ENCODE data around the gene CDK19.
"Not testable (repeated sequence)": the region's sequence is repeated elsewhere in the genome, so short reads cannot be mapped to it uniquely, and the experiment has no call there.

Gene CDK19

DNA sequence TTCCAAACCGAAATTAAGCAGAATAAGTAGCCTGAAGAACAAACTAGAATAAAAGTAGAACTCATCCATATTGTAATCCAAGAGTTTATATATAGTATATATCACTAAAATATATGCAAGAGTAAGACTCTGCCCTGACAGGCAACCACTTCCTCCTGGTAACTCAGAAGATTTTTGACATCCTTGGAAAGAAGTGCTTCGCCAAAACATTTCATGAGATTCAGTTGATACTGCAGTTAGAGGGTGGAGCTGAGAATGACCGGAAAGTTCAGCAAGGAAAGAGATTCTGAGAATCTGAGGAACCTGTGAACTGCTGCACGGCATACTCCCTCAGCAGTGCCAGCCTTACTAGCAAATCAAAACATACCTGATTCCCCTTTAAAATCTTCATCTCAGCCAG, 79.6 kb downstream of the CDK19 start:
- Histone ChIP-seq H3K27ac (ENCODE audit: low read depth, low read length) (no peak overlapping the region), H3K27me3 (ENCODE audit: insufficient read depth, low read length) (no peaks in the 10 kb centered on the region), H3K79me2 (ENCODE audit: control insufficient read depth, insufficient read depth, low read length, unreplicated experiment) (no peaks in the 10 kb centered on the region), H3K36me3 (ENCODE audit: insufficient read depth, low read length) (no peaks in the 10 kb centered on the region), H2AFZ (ENCODE audit: low read length, unreplicated experiment) (no peak overlapping the region), H3K4me3 (ENCODE audit: low read depth, low read length) (no peak overlapping the region), H3K4me1 (ENCODE audit: control insufficient read depth, insufficient read depth, low read length, unreplicated experiment) (no peaks in the 10 kb centered on the region)

DNA sequence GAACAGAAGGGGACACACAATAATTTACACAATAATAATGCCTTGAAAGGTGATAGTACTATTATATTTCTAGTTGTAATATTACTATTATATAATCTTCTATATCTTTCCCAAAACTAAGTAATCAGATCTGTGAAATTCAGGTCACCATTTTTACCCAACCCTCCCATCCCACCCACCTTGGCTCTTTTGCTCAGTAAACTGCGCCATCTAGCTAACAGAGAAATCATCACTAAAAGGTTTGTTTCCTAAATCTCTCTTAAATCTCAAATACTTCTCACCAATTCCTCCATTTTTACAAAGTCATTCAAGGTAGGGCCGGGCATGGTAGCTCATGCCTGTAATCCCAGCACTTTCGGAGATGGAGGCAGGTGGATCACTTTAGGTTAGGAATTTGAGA, 83.4 kb downstream of the CDK19 start:
- no peaks in the 10 kb centered on the region for H3K36me3 ChIP-seq (ENCODE audit: insufficient read depth, low read length)

DNA sequence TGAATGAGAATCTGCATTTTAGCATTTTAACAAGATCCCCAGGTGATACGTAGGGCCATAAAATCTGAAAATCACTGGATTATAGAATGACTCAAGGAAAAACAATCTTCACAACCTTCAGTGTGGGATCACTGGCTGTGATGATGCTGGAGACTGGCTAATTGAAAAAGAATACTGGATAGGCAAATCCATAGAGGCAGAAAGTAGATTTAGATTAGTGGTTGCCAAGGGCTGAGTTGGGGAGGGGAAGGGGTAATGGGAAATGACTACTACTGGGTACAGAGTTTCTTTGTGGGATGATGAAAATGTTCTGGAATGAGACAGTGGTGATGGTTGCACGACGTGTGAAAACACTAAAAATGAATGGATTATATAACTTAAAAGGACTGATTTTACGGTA, 84.1 kb downstream of the CDK19 start:
- Histone ChIP-seq H3K27ac (ENCODE audit: low read depth, low read length) (no peak overlapping the region), H2AFZ (ENCODE audit: low read length, unreplicated experiment) (no peak overlapping the region), H3K27me3 (ENCODE audit: insufficient read depth, low read length) (no peaks in the 10 kb centered on the region), H3K4me3 (ENCODE audit: low read depth, low read length) (no peak overlapping the region), H3K36me3 (ENCODE audit: insufficient read depth, low read length) (no peaks in the 10 kb centered on the region), H3K79me2 (ENCODE audit: control insufficient read depth, insufficient read depth, low read length, unreplicated experiment) (no peaks in the 10 kb centered on the region), H3K4me1 (ENCODE audit: control insufficient read depth, insufficient read depth, low read length, unreplicated experiment) (no peaks in the 10 kb centered on the region)

More for the DNA sequence above, 83.4 kb downstream of the CDK19 start:
- Histone ChIP-seq H3K27me3 (ENCODE audit: insufficient read depth, low read length) (no peaks in the 10 kb centered on the region), H3K4me1 (ENCODE audit: control insufficient read depth, insufficient read depth, low read length, unreplicated experiment) (no peaks in the 10 kb centered on the region), H2AFZ (ENCODE audit: low read length, unreplicated experiment) (no peak overlapping the region), H3K79me2 (ENCODE audit: control insufficient read depth, insufficient read depth, low read length, unreplicated experiment) (no peaks in the 10 kb centered on the region), H3K27ac (ENCODE audit: low read depth, low read length) (no peak overlapping the region), H3K4me3 (ENCODE audit: low read depth, low read length) (no peak overlapping the region)

DNA sequence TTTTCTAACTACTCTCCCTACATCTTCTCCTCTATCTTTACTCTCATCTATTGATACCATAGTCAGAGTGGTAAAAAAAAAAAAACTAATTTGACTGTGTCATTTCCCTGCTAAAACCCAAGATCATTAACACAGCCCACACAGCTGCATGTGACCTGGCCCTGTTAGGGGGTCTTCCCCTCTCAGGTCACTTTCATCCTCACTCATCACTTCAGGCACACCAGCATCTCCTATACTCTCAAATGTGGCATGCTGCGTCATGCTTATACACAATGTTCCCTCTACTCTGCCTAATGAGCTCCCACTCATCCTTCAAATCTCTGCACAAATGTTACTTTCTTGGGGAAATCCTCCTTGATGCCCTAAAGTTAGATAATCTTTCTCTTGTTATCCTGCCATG, 86.8 kb downstream of the CDK19 start:
- H2AFZ ChIP-seq (ENCODE audit: low read length, unreplicated experiment): no peak overlapping the region
- H3K4me3 ChIP-seq (ENCODE audit: low read depth, low read length): no peak overlapping the region
- H3K27ac ChIP-seq (ENCODE audit: low read depth, low read length): no peak overlapping the region
- no peaks in the 10 kb centered on the region for H3K27me3 ChIP-seq (ENCODE audit: insufficient read depth, low read length)
- no peaks in the 10 kb centered on the region for H3K4me1 ChIP-seq (ENCODE audit: control insufficient read depth, insufficient read depth, low read length, unreplicated experiment)
- H3K36me3 ChIP-seq (ENCODE audit: insufficient read depth, low read length): no peaks in the 10 kb centered on the region
- H3K79me2 ChIP-seq (ENCODE audit: control insufficient read depth, insufficient read depth, low read length, unreplicated experiment): no peaks in the 10 kb centered on the region

DNA sequence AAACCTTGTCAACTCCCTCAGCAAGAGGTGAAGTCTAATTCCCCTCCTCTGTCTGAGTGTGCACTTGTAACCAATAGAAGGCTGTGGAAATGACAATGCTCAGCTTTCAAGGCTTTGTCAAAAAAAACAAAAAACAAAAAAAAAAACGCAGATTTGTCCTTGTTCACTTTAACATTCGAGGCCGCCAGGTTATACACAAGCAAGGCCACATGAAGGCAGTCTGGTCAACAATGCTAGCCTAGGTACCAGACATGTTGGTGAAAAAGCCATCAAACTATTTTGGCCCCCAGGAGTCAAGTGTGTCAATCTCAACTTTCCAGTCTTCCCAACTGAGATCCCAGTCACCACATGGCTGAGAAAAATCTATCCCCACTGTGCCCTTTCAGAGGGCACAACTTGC, 92.3 kb downstream of the CDK19 start:
- no peaks in the 10 kb centered on the region for H3K79me2 ChIP-seq (ENCODE audit: control insufficient read depth, insufficient read depth, low read length, unreplicated experiment)
- H3K27ac ChIP-seq (ENCODE audit: low read depth, low read length): no peak overlapping the region
- no peaks in the 10 kb centered on the region for H3K27me3 ChIP-seq (ENCODE audit: insufficient read depth, low read length)
- no peak overlapping the region for H3K4me3 ChIP-seq (ENCODE audit: low read depth, low read length)
- H2AFZ ChIP-seq (ENCODE audit: low read length, unreplicated experiment): no peak overlapping the region
- no peaks in the 10 kb centered on the region for H3K36me3 ChIP-seq (ENCODE audit: insufficient read depth, low read length)
- H3K4me1 ChIP-seq (ENCODE audit: control insufficient read depth, insufficient read depth, low read length, unreplicated experiment): no peaks in the 10 kb centered on the region

- Histone ChIP-seq H3K4me3 (ENCODE audit: low read depth, low read length) (no peak overlapping the region), H3K79me2 (ENCODE audit: control insufficient read depth, insufficient read depth, low read length, unreplicated experiment) (no peaks in the 10 kb centered on the region), H3K27me3 (ENCODE audit: insufficient read depth, low read length) (no peaks in the 10 kb centered on the region), H3K27ac (ENCODE audit: low read depth, low read length) (no peak overlapping the region), H3K4me1 (ENCODE audit: control insufficient read depth, insufficient read depth, low read length, unreplicated experiment) (no peaks in the 10 kb centered on the region), H3K36me3 (ENCODE audit: insufficient read depth, low read length) (no peaks in the 10 kb centered on the region), H2AFZ (ENCODE audit: low read length, unreplicated experiment) (no peak overlapping the region)
Observed at GRCh38 chr6:110720066-110720465, 95.2 kb downstream of the CDK19 start.

DNA sequence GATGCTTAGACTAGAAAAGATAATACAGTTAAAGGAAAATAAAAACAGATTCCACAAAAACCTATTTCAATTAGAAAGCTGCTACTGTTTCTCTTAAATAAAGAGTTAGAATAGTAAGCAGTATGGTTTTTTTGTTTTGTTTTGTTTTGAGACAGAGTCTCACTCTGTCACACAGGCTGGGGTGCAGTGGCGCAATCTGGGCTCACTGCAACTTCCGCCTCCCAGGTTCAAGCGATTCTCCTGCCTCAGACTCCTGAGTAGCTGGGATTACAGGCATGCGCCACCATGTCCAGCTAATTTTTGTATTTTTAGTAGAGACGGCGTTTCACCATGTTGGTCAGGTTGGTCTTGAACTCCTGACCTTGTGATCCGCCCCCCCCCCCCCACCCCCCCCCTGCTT, 95.7 kb downstream of the CDK19 start:
- H3K79me2 ChIP-seq (ENCODE audit: control insufficient read depth, insufficient read depth, low read length, unreplicated experiment); H3K27ac ChIP-seq (ENCODE audit: low read depth, low read length): not testable (repeated sequence)

GRCh38 chr6:110714143-110714542, 101.1 kb downstream of the CDK19 start:
- no peak overlapping the region for H3K4me3 ChIP-seq (ENCODE audit: low read depth, low read length)
- H3K27me3 ChIP-seq (ENCODE audit: insufficient read depth, low read length): no peaks in the 10 kb centered on the region
- H3K4me1 ChIP-seq (ENCODE audit: control insufficient read depth, insufficient read depth, low read length, unreplicated experiment): no peaks in the 10 kb centered on the region
- H3K27ac ChIP-seq (ENCODE audit: low read depth, low read length): no peak overlapping the region
- no peaks in the 10 kb centered on the region for H3K79me2 ChIP-seq (ENCODE audit: control insufficient read depth, insufficient read depth, low read length, unreplicated experiment)
- H2AFZ ChIP-seq (ENCODE audit: low read length, unreplicated experiment): no peak overlapping the region
- H3K36me3 ChIP-seq (ENCODE audit: insufficient read depth, low read length): no peaks in the 10 kb centered on the region

More for the DNA sequence above, 95.7 kb downstream of the CDK19 start:
- H3K36me3 ChIP-seq (ENCODE audit: insufficient read depth, low read length); H3K4me3 ChIP-seq (ENCODE audit: low read depth, low read length); H3K27me3 ChIP-seq (ENCODE audit: insufficient read depth, low read length); H3K4me1 ChIP-seq (ENCODE audit: control insufficient read depth, insufficient read depth, low read length, unreplicated experiment); H2AFZ ChIP-seq (ENCODE audit: low read length, unreplicated experiment): not testable (repeated sequence)

- Histone ChIP-seq H3K36me3 (ENCODE audit: insufficient read depth, low read length) (no peaks in the 10 kb centered on the region), H3K4me3 (ENCODE audit: low read depth, low read length) (no peak overlapping the region), H3K27ac (ENCODE audit: low read depth, low read length) (no peak overlapping the region), H3K79me2 (ENCODE audit: control insufficient read depth, insufficient read depth, low read length, unreplicated experiment) (no peaks in the 10 kb centered on the region), H2AFZ (ENCODE audit: low read length, unreplicated experiment) (no peak overlapping the region), H3K27me3 (ENCODE audit: insufficient read depth, low read length) (no peaks in the 10 kb centered on the region), H3K4me1 (ENCODE audit: control insufficient read depth, insufficient read depth, low read length, unreplicated experiment) (peaks cover 10% of the 10 kb centered on the region)
Observed at GRCh38 chr6:110712238-110712637, 103.0 kb downstream of the CDK19 start.

DNA sequence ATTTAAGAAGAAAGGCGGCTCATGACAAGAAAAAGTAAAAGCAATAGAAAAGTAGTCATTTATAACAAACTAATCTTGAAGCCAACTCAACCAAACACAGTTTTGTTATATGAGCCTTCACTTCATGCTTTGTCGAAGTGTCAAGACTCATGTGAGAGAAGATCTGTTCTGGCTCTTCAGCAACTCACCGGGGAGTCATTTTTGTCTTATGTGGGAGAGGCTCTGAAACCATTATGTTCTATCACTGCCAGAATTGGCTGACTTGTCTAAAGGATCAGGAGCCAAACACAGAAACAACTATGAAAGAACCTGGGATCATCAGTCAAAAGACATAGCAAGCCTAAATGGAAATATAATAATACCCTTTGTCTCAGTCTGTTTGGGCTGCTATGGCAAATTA, 105.2 kb downstream of the CDK19 start:
- H3K4me3 ChIP-seq (ENCODE audit: low read depth, low read length): no peak overlapping the region
- no peaks in the 10 kb centered on the region for H3K79me2 ChIP-seq (ENCODE audit: control insufficient read depth, insufficient read depth, low read length, unreplicated experiment)
- no peak overlapping the region for H3K27ac ChIP-seq (ENCODE audit: low read depth, low read length)
- no peaks in the 10 kb centered on the region for H3K27me3 ChIP-seq (ENCODE audit: insufficient read depth, low read length)
- peaks cover 10% of the 10 kb centered on the region for H3K4me1 ChIP-seq (ENCODE audit: control insufficient read depth, insufficient read depth, low read length, unreplicated experiment)
- no peaks in the 10 kb centered on the region for H3K36me3 ChIP-seq (ENCODE audit: insufficient read depth, low read length)
- H2AFZ ChIP-seq (ENCODE audit: low read length, unreplicated experiment): no peak overlapping the region

- Histone ChIP-seq H3K79me2 (ENCODE audit: control insufficient read depth, insufficient read depth, low read length, unreplicated experiment) (no peaks in the 10 kb centered on the region), H2AFZ (ENCODE audit: low read length, unreplicated experiment) (no peak overlapping the region), H3K27ac (ENCODE audit: low read depth, low read length) (no peak overlapping the region), H3K4me1 (ENCODE audit: control insufficient read depth, insufficient read depth, low read length, unreplicated experiment) (peaks cover 13% of the 10 kb centered on the region), H3K27me3 (ENCODE audit: insufficient read depth, low read length) (no peaks in the 10 kb centered on the region), H3K36me3 (ENCODE audit: insufficient read depth, low read length) (no peaks in the 10 kb centered on the region), H3K4me3 (ENCODE audit: low read depth, low read length) (no peak overlapping the region)
Observed at GRCh38 chr6:110708295-110708950, 106.8 kb downstream of the CDK19 start.
